Naive thymus-derived CD4-positive, alpha-beta T cell (primary cell): ENCODE data around the gene CCNC. TPM values are rescaled to one million over a fixed set of nuclear protein-coding genes. Genes with fewer than 3 reads are reported as not detected.

Experiments
- ATAC-seq: fragments of 150-1000 bp; cut with Tn5 transposase; 2 replicates; pipeline ENCODE4 v1.10.0; 2021; ENCODE audit warnings: mild to moderate bottlenecking, moderate library complexity
- CTCF ChIA-PET: fragments of 350-600 bp; sonication (Branson Sonifier 250); formaldehyde crosslinking; loops from one replicate; lab custom pipeline; 2021; ENCODE audit warnings: antibody characterized with exemption; lab: Charles Lee
- POLR2A ChIA-PET: fragments of 350-600 bp; sonication (Branson Sonifier 250); formaldehyde crosslinking; loops from one replicate; lab custom pipeline; 2021; ENCODE audit warnings: antibody characterized with exemption, inconsistent platforms; lab: Charles Lee
- DNase-seq, 9 donors: peaks; one replicate each; pipeline versions ENCODE4 v3.0.0 to v3.0.0-alpha.2; 2020 to 2022; ENCODE audit warnings: mixed read lengths in 1 of 9
- H3K27ac ChIP-seq: one replicate; pipeline ENCODE4 v1.7.0; 2013; ENCODE audit warnings: mild to moderate bottlenecking, low read depth, low read length, moderate library complexity
- H3K27me3 ChIP-seq, 2 donors: one replicate each; pipeline ENCODE4 v1.7.0; 2013; ENCODE audit warnings: low read length in 2 of 2, mild to moderate bottlenecking in 2 of 2, moderate library complexity in 2 of 2; ENCODE audit not compliant: control insufficient read depth in 2 of 2, insufficient read depth in 2 of 2
- H3K36me3 ChIP-seq, 3 experiments: 1 replicate in 2 of 3; 2 replicates in 1 of 3; pipeline ENCODE4 v1.7.0; 2013; ENCODE audit warnings: low read length in 3 of 3, mild to moderate bottlenecking in 3 of 3, moderate library complexity in 1 of 3; ENCODE audit not compliant: insufficient read depth in 3 of 3, control insufficient read depth in 2 of 3
- H3K4me1 ChIP-seq, 2 donors: one replicate each; pipeline ENCODE4 v1.7.0; 2013; ENCODE audit warnings: low read length in 2 of 2, mild to moderate bottlenecking in 2 of 2, moderate library complexity in 1 of 2; ENCODE audit not compliant: control insufficient read depth in 2 of 2, insufficient read depth in 2 of 2
- H3K4me3 ChIP-seq: 2 replicates; pipeline ENCODE4 v1.7.0; 2013; ENCODE audit warnings: mild to moderate bottlenecking, low read length
- H3K9me3 ChIP-seq, 3 experiments: 1 replicate in 2 of 3; 2 replicates in 1 of 3; pipeline ENCODE4 v1.7.0; 2013; ENCODE audit warnings: low read length in 3 of 3; ENCODE audit not compliant: control insufficient read depth in 2 of 3
- H3K27ac Mint-ChIP-seq, 9 donors: one replicate each; pipeline ENCODE4 v1.8.0; 2020 to 2022; ENCODE audit warnings: mixed read lengths in 9 of 9, mild to moderate bottlenecking in 8 of 9, moderate library complexity in 5 of 9, inconsistent platforms in 2 of 9
- H3K27me3 Mint-ChIP-seq, 5 donors: one replicate each; pipeline ENCODE4 v1.8.0; 2021 to 2022; ENCODE audit warnings: mixed read lengths in 5 of 5, mild to moderate bottlenecking in 1 of 5
- H3K36me3 Mint-ChIP-seq, 5 donors: one replicate each; pipeline ENCODE4 v1.8.0; 2020 to 2022; ENCODE audit warnings: mixed read lengths in 5 of 5, mild to moderate bottlenecking in 3 of 5, inconsistent platforms in 1 of 5
- H3K4me1 Mint-ChIP-seq, 7 donors: one replicate each; pipeline ENCODE4 v1.8.0; 2020 to 2022; ENCODE audit warnings: mixed read lengths in 7 of 7, mild to moderate bottlenecking in 3 of 7, inconsistent platforms in 1 of 7
- H3K4me3 Mint-ChIP-seq, 10 donors: one replicate each; pipeline ENCODE4 v1.8.0; 2020 to 2022; ENCODE audit warnings: mild to moderate bottlenecking in 10 of 10, mixed read lengths in 10 of 10, moderate library complexity in 6 of 10, inconsistent platforms in 2 of 10
- H3K9me3 Mint-ChIP-seq, 11 donors: one replicate each; pipeline ENCODE4 v1.8.0; 2020 to 2022; ENCODE audit warnings: mixed read lengths in 11 of 11, mild to moderate bottlenecking in 4 of 11, inconsistent platforms in 1 of 11, moderate library complexity in 1 of 11
- intact Hi-C, 2 donors: fragments of 100-400 bp; cut with micrococcal nuclease; formaldehyde crosslinking; loops; one replicate each; pipeline ENCODE4 v1.15.1; 2023
- polyA plus RNA-seq, 2 donors: library from polyadenylated mRNA; unstranded; fragments of 300-500 nt; fragmentation: Illumina TruSeq; gene quantifications; one replicate each; pipeline ENCODE4 v1.2.3, GENCODE V29; 2021
- total RNA-seq, 6 experiments: library from RNA in 5 of 6; stranded (reverse) in 5 of 6; gene quantifications; 1 replicate in 5 of 6; 2 replicates in 1 of 6; pipeline ENCODE4 v1.2.3 and lab custom pipeline; 2021 to 2026

The CCNC gene
- total and polyA plus RNA-seq, 7 experiments from 2014 or later: 31.4 to 45.4 (median 37.3) TPM

DNA sequence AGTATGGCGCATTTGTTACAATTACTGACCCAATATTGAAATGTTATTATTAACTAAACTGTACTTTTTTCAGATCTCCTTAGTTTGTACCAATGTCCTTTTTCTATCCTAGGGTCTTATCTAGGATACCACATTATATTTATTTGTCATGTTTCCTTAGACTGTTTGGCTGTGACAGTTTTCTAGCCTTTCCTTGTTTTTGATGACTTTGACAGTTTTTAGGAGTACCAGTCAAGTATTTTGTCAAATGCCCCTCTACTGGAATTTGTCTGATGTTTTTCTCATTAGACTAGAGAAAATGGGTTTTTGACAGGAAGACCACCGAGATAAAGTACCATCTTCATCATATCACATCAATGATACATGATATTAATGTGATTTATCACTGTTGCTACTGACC lies 14.6 kb downstream of the CCNC start:
- H3K27me3 ChIP-seq: no peaks in the 10 kb centered on the region
- H3K9me3 ChIP-seq: no peaks in the 10 kb centered on the region
- H3K4me1 Mint-ChIP-seq: peaks cover 0 to 7% (median 0%) of the 10 kb centered on the region in 7 donors
- ChIA-PET POLR2A (interaction anchor here (1.2 kb wide), 1 partner anchor 12 kb away, joined by 3 read pairs; no protein-coding TSS in a partner anchor), CTCF (no interaction called here)
- H3K4me3 Mint-ChIP-seq: no peak overlapping the region
- intact Hi-C loops: loop anchor here in 1 of 2 donors (2.0 kb wide), 1 partner anchor 15 kb away; the partner anchor contains the start of gene CCNC
- no peaks in the 10 kb centered on the region for H3K4me1 ChIP-seq
- no peaks in the 10 kb centered on the region for H3K27me3 Mint-ChIP-seq
- no peak for DNase-seq
- peaks cover 0 to 58% (median 7%) of the 10 kb centered on the region in 3 experiments for H3K36me3 ChIP-seq
- H3K9me3 Mint-ChIP-seq: no peaks in the 10 kb centered on the region
- peak overlapping the region in 1 of 9 donors; percentile 33 for H3K27ac Mint-ChIP-seq
- peaks cover 19 to 45% (median 36%) of the 10 kb centered on the region in 5 donors for H3K36me3 Mint-ChIP-seq
- H3K27ac ChIP-seq: no peak overlapping the region
- no peak overlapping the region for H3K4me3 ChIP-seq
- ATAC-seq: no peak

DNA sequence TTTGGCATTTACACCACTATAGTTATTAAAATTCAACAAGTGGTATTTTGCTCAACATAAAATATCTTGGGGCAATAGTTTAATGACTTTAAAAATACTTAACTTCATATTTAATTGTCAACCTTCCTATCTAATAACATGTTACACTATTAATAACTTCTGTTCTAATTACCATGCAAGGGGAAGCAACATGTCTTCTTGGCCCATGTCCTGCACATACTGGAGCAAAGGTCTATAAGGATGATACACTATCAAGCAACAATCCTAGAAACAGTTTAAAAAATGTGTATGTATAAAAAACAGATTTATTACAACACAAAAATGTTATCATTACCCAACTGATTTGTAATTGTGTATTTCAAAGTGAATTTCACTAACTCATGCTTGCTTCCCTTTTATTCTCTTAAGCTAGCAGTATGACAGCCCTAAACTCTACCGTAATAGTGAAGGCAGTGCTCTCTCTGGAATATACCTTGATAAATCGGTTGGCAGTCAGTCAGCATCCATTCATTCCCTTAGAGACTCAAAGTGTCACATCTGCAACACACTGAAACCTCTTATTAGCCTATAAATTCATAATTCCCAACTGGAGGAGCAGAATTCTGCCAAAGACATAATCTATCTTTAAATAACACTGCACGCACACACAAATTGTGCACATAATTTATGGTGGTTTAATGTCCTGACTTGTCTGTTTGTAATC lies 18.3 kb downstream of the CCNC start:
- ChIA-PET POLR2A (no interaction called here), CTCF (no interaction called here)
- ATAC-seq: no peak
- Histone ChIP-seq H3K36me3 (peaks cover 4 to 45% (median 6%) of the 10 kb centered on the region in 3 experiments), H3K4me3 (no peak overlapping the region), H3K27me3 (no peaks in the 10 kb centered on the region), H3K27ac (no peak overlapping the region), H3K9me3 (no peaks in the 10 kb centered on the region), H3K4me1 (no peaks in the 10 kb centered on the region)
- Mint-ChIP-seq H3K27me3 (no peaks in the 10 kb centered on the region), H3K9me3 (no peaks in the 10 kb centered on the region), H3K27ac (no peak overlapping the region), H3K36me3 (peaks cover 12 to 47% (median 33%) of the 10 kb centered on the region in 5 donors), H3K4me1 (peaks cover 0 to 16% (median 0%) of the 10 kb centered on the region in 7 donors), H3K4me3 (no peak overlapping the region)
- intact Hi-C loops: no loop called here
- DNase-seq: no peak

DNA sequence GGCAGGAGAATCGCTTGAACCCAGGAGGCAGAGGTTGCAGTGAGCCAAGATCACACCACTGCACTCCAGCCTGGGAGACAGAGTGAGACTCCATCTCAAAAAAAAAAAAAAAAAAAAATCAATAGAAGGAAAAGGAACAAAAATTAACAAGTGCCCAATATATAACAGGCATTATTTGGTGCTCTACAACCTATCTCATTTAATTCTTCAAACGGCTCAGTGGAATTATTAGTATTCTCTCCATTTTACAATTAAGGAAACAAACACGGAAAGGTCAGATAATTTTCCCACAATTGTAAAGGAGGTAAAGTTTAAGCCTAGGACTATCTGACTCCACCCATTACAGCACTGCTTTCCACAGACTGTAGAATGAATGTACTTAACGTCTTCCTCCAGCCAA lies 19.8 kb downstream of the CCNC start:
- Histone ChIP-seq H3K9me3 (no peaks in the 10 kb centered on the region), H3K36me3 (peaks cover 4 to 34% (median 6%) of the 10 kb centered on the region in 3 experiments), H3K4me3 (no peak overlapping the region), H3K4me1 (no peaks in the 10 kb centered on the region), H3K27ac (no peak overlapping the region), H3K27me3 (no peaks in the 10 kb centered on the region)
- peaks cover 0 to 16% (median 0%) of the 10 kb centered on the region in 7 donors for H3K4me1 Mint-ChIP-seq
- peaks cover 10 to 42% (median 28%) of the 10 kb centered on the region in 5 donors for H3K36me3 Mint-ChIP-seq
- POLR2A ChIA-PET: interaction anchor here (0.6 kb wide), 1 partner anchor 18 kb away, joined by 4 read pairs; no protein-coding TSS in a partner anchor
- H3K27ac Mint-ChIP-seq: no peak overlapping the region
- H3K4me3 Mint-ChIP-seq: no peak overlapping the region
- no peaks in the 10 kb centered on the region for H3K9me3 Mint-ChIP-seq
- CTCF ChIA-PET: interaction anchor here (0.6 kb wide), 1 partner anchor 261 kb away, joined by 5 read pairs; no protein-coding TSS in a partner anchor
- intact Hi-C loops: no loop called here
- DNase-seq (no peak), ATAC-seq (no peak)
- H3K27me3 Mint-ChIP-seq: no peaks in the 10 kb centered on the region

DNA sequence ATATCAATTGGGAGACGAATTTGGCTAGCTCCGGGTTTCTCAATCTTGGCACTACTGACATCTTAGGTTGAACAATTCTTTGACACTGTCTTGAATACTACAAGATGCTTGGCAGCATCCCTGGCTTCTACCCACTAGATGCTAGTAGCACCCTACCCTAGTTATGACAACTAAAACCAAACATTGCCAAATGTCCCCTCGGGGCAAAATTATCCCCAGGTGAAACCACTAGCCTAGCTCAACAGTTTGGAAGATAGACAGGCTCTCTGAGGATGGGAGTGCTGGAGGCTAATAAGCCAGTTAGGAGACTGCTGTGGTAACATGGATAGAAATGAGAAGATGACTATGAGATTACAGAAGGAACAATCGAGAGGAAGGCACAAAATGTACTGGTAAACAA lies 20.9 kb downstream of the CCNC start:
- H3K4me3 Mint-ChIP-seq: no peak overlapping the region
- POLR2A ChIA-PET: interaction anchor here (0.7 kb wide), 1 partner anchor 28 kb away, joined by 3 read pairs; no protein-coding TSS in a partner anchor

DNA sequence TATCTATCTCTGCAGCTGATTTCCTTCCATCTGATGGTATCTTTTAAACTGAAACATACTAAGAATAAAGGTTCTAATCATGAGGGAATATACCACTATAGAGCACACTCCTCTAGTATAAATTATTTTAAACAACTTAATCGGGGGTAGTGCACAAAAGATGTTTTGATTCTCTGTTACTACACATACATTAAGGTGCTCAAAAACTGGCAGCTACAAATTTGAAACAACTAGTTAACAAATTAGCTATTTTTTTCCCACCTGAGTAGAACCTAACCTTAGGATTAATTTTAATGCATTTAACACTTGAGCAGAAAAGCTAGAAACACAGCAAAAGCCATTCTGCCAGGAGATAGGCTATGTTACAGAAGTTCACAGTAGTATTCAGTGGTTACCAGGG lies 23.0 kb downstream of the CCNC start:
- H3K27me3 ChIP-seq: no peaks in the 10 kb centered on the region
- Mint-ChIP-seq H3K27ac (peak overlapping the region in 2 of 9 donors; percentile 22 to 73), H3K36me3 (peaks cover 10 to 45% (median 29%) of the 10 kb centered on the region in 5 donors), H3K4me3 (no peak overlapping the region), H3K9me3 (no peaks in the 10 kb centered on the region), H3K27me3 (no peaks in the 10 kb centered on the region), H3K4me1 (peaks cover 0 to 16% (median 0%) of the 10 kb centered on the region in 7 donors)
- no peaks in the 10 kb centered on the region for H3K9me3 ChIP-seq
- no peaks in the 10 kb centered on the region for H3K4me1 ChIP-seq
- CTCF ChIA-PET: no interaction called here
- peaks cover 1 to 35% (median 6%) of the 10 kb centered on the region in 3 experiments for H3K36me3 ChIP-seq
- ATAC-seq (no peak), DNase-seq (no peak)
- H3K4me3 ChIP-seq: no peak overlapping the region
- POLR2A ChIA-PET: interaction anchor here (0.7 kb wide), 1 partner anchor 190 kb away, joined by 3 read pairs; no protein-coding TSS in a partner anchor
- no peak overlapping the region for H3K27ac ChIP-seq
- intact Hi-C loops: loop anchor here in 1 of 2 donors (2.0 kb wide), 1 partner anchor 13 kb away; no protein-coding TSS in a partner anchor

More for the DNA sequence above, 20.9 kb downstream of the CCNC start:
- H3K27me3 ChIP-seq: no peaks in the 10 kb centered on the region
- H3K27ac Mint-ChIP-seq: peak overlapping the region in 2 of 9 donors; percentile 44 to 81
- peaks cover 0 to 16% (median 0%) of the 10 kb centered on the region in 7 donors for H3K4me1 Mint-ChIP-seq
- H3K4me1 ChIP-seq: no peaks in the 10 kb centered on the region
- peaks cover 4 to 31% (median 6%) of the 10 kb centered on the region in 3 experiments for H3K36me3 ChIP-seq
- no peak overlapping the region for H3K27ac ChIP-seq
- CTCF ChIA-PET: interaction anchor here (0.6 kb wide), 1 partner anchor 1029 kb away, joined by 6 read pairs; no protein-coding TSS in a partner anchor
- no peaks in the 10 kb centered on the region for H3K9me3 ChIP-seq
- H3K9me3 Mint-ChIP-seq: no peaks in the 10 kb centered on the region
- intact Hi-C loops: no loop called here
- ATAC-seq: no peak
- DNase-seq: no peak
- H3K36me3 Mint-ChIP-seq: peaks cover 10 to 39% (median 23%) of the 10 kb centered on the region in 5 donors
- H3K4me3 ChIP-seq: no peak overlapping the region
- no peaks in the 10 kb centered on the region for H3K27me3 Mint-ChIP-seq

DNA sequence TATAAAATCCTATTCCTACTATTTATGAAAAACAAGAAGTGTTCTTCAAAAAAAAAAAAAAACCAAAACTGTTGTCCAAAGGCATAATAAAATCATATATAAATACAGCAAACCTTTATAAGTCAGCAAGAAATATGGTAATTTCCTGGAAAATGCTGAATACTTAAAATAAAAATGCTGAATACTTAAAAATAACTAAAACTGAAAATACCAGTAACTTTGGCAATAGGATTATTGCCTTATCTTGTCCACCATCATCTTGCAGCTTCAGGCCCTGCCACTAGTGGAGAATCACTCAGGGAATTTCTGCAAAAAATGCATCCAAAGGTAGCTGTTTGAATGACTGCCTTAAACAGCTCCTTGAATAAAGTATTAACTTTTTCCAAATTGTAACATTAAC lies 24.5 kb downstream of the CCNC start:
- peaks cover 10 to 46% (median 27%) of the 10 kb centered on the region in 5 donors for H3K36me3 Mint-ChIP-seq
- peaks cover 0 to 16% (median 0%) of the 10 kb centered on the region in 7 donors for H3K4me1 Mint-ChIP-seq
- ATAC-seq: no peak
- Histone ChIP-seq H3K27ac (no peak overlapping the region), H3K27me3 (no peaks in the 10 kb centered on the region), H3K4me1 (no peaks in the 10 kb centered on the region), H3K36me3 (peaks cover 0 to 24% (median 6%) of the 10 kb centered on the region in 3 experiments), H3K9me3 (no peaks in the 10 kb centered on the region), H3K4me3 (no peak overlapping the region)
- no peaks in the 10 kb centered on the region for H3K27me3 Mint-ChIP-seq
- ChIA-PET CTCF (no interaction called here), POLR2A (no interaction called here)
- no peak overlapping the region for H3K27ac Mint-ChIP-seq
- DNase-seq: no peak
- intact Hi-C loops: loop anchor here in 1 of 2 donors (2.0 kb wide), 1 partner anchor 15 kb away; no protein-coding TSS in a partner anchor
- no peak overlapping the region for H3K4me3 Mint-ChIP-seq
- no peaks in the 10 kb centered on the region for H3K9me3 Mint-ChIP-seq
